ENCODE results near the gene MRS2.
"Not testable (repeated sequence)": the region's sequence is repeated elsewhere in the genome, so short reads cannot be mapped to it uniquely, and the experiment has no call there.

MRS2 gene

GRCh38 chr6:24405262-24405661 lies 2.5 kb downstream of the MRS2 start:
- no peak for TF ChIP-seq CTCF (conservative IDR thresholded peaks at IDR 0.05; ENCODE audit: low read depth, low read length)
- DNase-seq (ENCODE audit: low read depth), result no peak

GRCh38 chr6:24408719-24409410 lies 6.1 kb downstream of the MRS2 start:
- no peak for DNase-seq (ENCODE audit: low read depth)
- TF ChIP-seq CTCF (conservative IDR thresholded peaks at IDR 0.05; ENCODE audit: low read depth, low read length), result no peak
- H3K4me3 ChIP-seq (ENCODE audit: low read depth, low read length), result no peak overlapping the region

More at GRCh38 chr6:24405262-24405661, 2.5 kb downstream of the MRS2 start:
- no peak overlapping the region for H3K4me3 ChIP-seq (ENCODE audit: low read depth, low read length)

- no peak overlapping the region for H3K4me3 ChIP-seq (ENCODE audit: low read depth, low read length)
- no peak for TF ChIP-seq CTCF (conservative IDR thresholded peaks at IDR 0.05; ENCODE audit: low read depth, low read length)
- no peak for DNase-seq (ENCODE audit: low read depth)
These were observed 7.9 kb downstream of the MRS2 start for GRCh38 chr6:24410622-24411021.

GRCh38 chr6:24412294-24412693 lies 9.6 kb downstream of the MRS2 start:
- DNase-seq (ENCODE audit: low read depth), result no peak
- no peak overlapping the region for H3K4me3 ChIP-seq (ENCODE audit: low read depth, low read length)
- TF ChIP-seq CTCF (conservative IDR thresholded peaks at IDR 0.05; ENCODE audit: low read depth, low read length), result no peak

GRCh38 chr6:24414531-24414930 lies 11.8 kb downstream of the MRS2 start:
- not testable (repeated sequence) for DNase-seq (ENCODE audit: low read depth); H3K4me3 ChIP-seq (ENCODE audit: low read depth, low read length)

- no peak overlapping the region for H3K4me3 ChIP-seq (ENCODE audit: low read depth, low read length)
- no peak for DNase-seq (ENCODE audit: low read depth)
- no peak for TF ChIP-seq CTCF (conservative IDR thresholded peaks at IDR 0.05; ENCODE audit: low read depth, low read length)
These were observed 13.0 kb downstream of the MRS2 start for GRCh38 chr6:24415753-24416152.

GRCh38 chr6:24419526-24419925 lies 16.8 kb downstream of the MRS2 start:
- DNase-seq (ENCODE audit: low read depth), result peak; percentile 6
- TF ChIP-seq CTCF (conservative IDR thresholded peaks at IDR 0.05; ENCODE audit: low read depth, low read length), result no peak
- no peak overlapping the region for H3K4me3 ChIP-seq (ENCODE audit: low read depth, low read length)
